Bronchial epithelial cell (primary cell): ENCODE results near the gene UHRF2. TPM values are rescaled to one million over a fixed set of nuclear protein-coding genes. Genes with fewer than 3 reads are reported as not detected.

Experiments
- DNase-seq: peaks from one replicate; pipeline ENCODE4 v3.0.0-alpha.2; 2010; ENCODE audit warnings: low read depth
- FAIRE-seq: peaks from 2 replicates; lab custom pipeline; 2011; peaks lifted over from hg19 to GRCh38; lab: Jason Lieb, UNC
- H3K27me3 ChIP-seq: 2 replicates; pipeline ENCODE4 v1.5.1; 2011; ENCODE audit warnings: low read length; ENCODE audit not compliant: control insufficient read depth, insufficient read depth
- H3K36me3 ChIP-seq: 2 replicates; pipeline ENCODE4 v1.5.1; 2011; ENCODE audit warnings: low read length; ENCODE audit not compliant: control insufficient read depth, insufficient read depth
- H3K4me3 ChIP-seq: 2 replicates; pipeline ENCODE4 v1.5.1; 2011; ENCODE audit warnings: mild to moderate bottlenecking, low read depth, low read length, control low read depth
- total RNA-seq: library from RNA; depleted of rRNA; stranded (reverse); fragments of >200 nt; gene quantifications from 2 replicates; pipeline ENCODE4 v1.2.1, GENCODE V29; 2014
- TF ChIP-seq, protein P1 (sequence below): IDR thresholded peaks from 2 replicates; pipeline ENCODE4 v1.5.1; 2011; ENCODE audit warnings: mild to moderate bottlenecking, moderate library complexity, low read length, control low read depth, inconsistent platforms; ENCODE audit not compliant: insufficient read depth, severe bottlenecking

UHRF2 gene
- total RNA-seq, 1 donor from 2014 or later, result 49.5 TPM

DNA sequence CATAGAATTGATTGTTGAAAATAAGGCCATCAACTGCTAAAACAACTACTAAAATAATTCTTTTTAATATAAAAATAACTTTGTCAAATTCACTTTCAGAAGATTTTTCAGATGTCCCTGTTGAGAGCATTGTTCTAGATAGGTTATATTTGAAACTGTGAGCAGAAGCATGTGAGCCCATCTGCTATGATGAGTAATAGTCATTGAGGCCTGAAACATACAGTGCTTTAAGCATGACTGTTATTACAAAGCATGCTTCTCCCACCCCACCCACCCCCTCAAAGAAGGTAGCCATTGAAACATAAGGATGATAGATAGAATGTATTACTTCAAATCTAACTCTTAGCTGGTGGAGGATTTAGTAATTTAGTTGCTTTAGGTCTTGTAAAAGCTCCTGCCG, 86.0 kb downstream of the UHRF2 start:
- H3K36me3 ChIP-seq, result peaks cover 6% of the 10 kb centered on the region
- TF ChIP-seq, protein P1, sequence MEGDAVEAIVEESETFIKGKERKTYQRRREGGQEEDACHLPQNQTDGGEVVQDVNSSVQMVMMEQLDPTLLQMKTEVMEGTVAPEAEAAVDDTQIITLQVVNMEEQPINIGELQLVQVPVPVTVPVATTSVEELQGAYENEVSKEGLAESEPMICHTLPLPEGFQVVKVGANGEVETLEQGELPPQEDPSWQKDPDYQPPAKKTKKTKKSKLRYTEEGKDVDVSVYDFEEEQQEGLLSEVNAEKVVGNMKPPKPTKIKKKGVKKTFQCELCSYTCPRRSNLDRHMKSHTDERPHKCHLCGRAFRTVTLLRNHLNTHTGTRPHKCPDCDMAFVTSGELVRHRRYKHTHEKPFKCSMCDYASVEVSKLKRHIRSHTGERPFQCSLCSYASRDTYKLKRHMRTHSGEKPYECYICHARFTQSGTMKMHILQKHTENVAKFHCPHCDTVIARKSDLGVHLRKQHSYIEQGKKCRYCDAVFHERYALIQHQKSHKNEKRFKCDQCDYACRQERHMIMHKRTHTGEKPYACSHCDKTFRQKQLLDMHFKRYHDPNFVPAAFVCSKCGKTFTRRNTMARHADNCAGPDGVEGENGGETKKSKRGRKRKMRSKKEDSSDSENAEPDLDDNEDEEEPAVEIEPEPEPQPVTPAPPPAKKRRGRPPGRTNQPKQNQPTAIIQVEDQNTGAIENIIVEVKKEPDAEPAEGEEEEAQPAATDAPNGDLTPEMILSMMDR, result no peak
- no peaks in the 10 kb centered on the region for H3K27me3 ChIP-seq
- no peak for FAIRE-seq
- peak; percentile 72 for DNase-seq
- H3K4me3 ChIP-seq, result no peak overlapping the region

DNA sequence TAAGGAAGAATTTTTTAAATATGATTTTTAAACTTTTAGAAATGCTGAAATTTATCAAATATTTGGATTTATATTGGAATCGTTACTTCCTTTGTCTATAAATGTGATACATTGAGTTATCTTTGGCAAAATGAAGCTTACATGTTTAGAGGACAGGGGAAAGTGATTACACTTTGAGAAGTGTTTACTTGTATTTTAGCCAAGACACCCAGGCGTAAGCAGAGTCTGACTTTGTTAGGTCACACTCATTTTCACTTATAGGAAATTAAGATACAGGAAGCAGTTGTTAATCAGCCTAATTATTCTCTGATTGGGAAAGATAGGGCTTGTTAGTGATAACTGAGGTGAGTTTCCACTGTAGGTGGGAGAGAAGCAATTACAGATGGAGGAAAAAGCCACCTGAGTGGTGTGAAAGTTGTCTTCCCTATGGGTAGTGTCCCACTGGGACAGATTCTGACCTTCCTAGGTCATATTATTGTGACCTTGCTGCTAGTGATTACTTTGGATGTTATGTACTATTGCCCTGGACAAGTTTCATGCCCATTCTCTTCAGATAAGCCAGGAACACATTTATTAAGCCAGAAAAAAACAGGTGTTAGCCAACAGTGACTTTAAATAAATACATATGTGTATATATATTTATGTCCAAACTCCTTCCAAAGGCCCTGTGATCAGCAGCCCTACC, 88.7 kb downstream of the UHRF2 start:
- TF ChIP-seq, protein P1, result no peak
- Histone ChIP-seq H3K27me3 (no peaks in the 10 kb centered on the region), H3K36me3 (peaks cover 10% of the 10 kb centered on the region), H3K4me3 (no peak overlapping the region)
- no peak for FAIRE-seq
- DNase-seq, result no peak

DNA sequence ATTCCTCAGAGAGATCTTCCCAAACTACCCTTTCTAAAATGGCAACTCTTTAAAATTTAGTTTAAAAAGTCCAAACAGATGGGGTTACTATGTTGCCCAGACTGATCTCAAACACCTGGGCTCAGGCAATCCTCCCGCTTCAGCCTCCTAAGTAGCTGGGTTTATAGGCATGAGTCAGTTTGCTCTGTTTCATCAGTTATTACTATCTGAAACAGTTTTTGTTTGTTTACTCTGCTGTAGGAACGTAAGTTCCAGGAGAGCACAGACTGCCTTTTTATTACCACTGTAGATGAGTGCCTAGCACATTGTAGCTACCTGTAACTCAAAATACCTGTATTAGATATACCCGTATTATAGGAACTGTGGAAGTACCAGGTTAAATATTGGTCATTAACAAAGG, 89.4 kb downstream of the UHRF2 start:
- FAIRE-seq, result no peak
- H3K36me3 ChIP-seq, result peaks cover 8% of the 10 kb centered on the region

DNA sequence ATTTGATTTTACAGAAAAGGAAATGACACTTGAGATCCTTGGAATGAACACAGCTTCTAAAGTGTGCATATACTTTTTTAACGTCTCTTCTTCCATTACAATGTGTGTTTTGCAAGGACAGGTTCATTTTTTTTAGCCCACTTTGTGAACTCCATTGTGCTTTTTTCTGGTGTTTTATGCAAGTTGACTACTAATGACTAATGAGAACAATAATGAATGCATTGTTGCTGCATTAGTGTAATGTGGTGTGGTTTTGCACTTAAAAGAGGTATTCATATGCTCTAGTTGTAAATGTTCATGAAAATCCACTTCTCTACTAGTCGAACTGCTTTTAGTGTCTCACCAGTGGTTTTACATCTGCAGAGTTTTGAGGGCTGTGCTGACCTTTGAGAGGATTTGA, 93.6 kb downstream of the UHRF2 start:
- FAIRE-seq (no peak), DNase-seq (peak; percentile 21)
- no peaks in the 10 kb centered on the region for H3K27me3 ChIP-seq
- H3K4me3 ChIP-seq, result no peak overlapping the region
- peaks cover 5% of the 10 kb centered on the region for H3K36me3 ChIP-seq
- TF ChIP-seq, protein P1, result no peak

More for the DNA sequence above, 89.4 kb downstream of the UHRF2 start:
- TF ChIP-seq, protein P1, result no peak
- Histone ChIP-seq H3K27me3 (no peaks in the 10 kb centered on the region), H3K4me3 (no peak overlapping the region)
- DNase-seq, result peak; percentile 50

DNA sequence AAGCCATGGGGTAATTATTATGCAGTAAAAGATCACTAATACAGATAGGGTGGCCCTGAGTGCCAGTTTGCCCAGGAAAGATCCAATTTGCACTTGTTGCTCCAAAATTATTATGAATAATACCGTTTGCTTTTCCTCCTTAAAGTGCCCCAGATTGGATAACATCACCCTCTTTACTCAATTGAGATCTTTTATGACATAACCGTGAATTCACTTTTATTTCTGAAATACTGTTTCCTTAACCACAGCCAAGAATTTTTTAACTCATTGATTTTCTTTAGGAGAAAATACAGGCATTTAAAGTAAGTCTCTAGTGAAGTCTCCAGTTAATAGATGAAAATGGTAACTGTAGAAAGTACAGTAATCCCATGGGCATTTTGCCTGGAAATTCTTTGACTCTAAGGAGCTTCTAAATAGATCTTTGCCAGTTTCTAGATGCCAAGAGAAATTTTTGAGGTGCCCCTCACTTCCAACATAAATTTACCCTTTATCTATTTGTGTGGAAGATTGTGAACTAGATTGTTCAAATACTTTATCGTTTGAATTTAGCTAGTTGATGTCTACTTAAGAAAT, 99.2 kb downstream of the UHRF2 start:
- Histone ChIP-seq H3K27me3 (no peaks in the 10 kb centered on the region), H3K36me3 (peaks cover 3% of the 10 kb centered on the region), H3K4me3 (no peak overlapping the region)
- no peak for DNase-seq
- TF ChIP-seq, protein P1, result no peak
- FAIRE-seq, result no peak
